Cardiac muscle cell (in vitro differentiated cells and primary cell): ENCODE measurements around the gene REEP1. TPM values are rescaled to one million over a fixed set of nuclear protein-coding genes. Genes with fewer than 3 reads are reported as not detected.

Source experiments
- DNase-seq, 2 donors: peaks; one replicate each; pipeline versions ENCODE4 v3.0.0 to v3.0.0-alpha.2; 2010 to 2017; ENCODE audit warnings: low read depth in 1 of 2, low spot score in 1 of 2
- H3K27ac ChIP-seq: fragments of 200-600 bp; sonication (generic); 2 replicates; pipeline ENCODE4 v1.5.1; 2016
- H3K27me3 ChIP-seq: fragments of 200-600 bp; sonication (generic); 2 replicates; pipeline ENCODE4 v1.6.0; 2016; ENCODE audit warnings: control low read depth
- H3K36me3 ChIP-seq: fragments of 200-600 bp; sonication (generic); 2 replicates; pipeline ENCODE4 v1.5.1; 2016; ENCODE audit warnings: control low read depth
- H3K4me1 ChIP-seq: fragments of 200-600 bp; sonication (generic); 2 replicates; pipeline ENCODE4 v1.8.1; 2017; ENCODE audit warnings: low read depth, mild to moderate bottlenecking, mixed run types
- H3K4me3 ChIP-seq: fragments of 200-600 bp; sonication (generic); 2 replicates; pipeline ENCODE4 v1.5.1; 2016; ENCODE audit warnings: mild to moderate bottlenecking
- H3K9me3 ChIP-seq: fragments of 200-600 bp; sonication (generic); 2 replicates; pipeline ENCODE4 v1.5.1; 2017; ENCODE audit warnings: low read depth, mild to moderate bottlenecking, control low read depth
- CTCF ChIP-seq: IDR thresholded peaks from 2 replicates; pipeline ENCODE4 v1.5.1; 2012; ENCODE audit warnings: low read depth, mild to moderate bottlenecking, low read length
- polyA plus RNA-seq: library from polyadenylated mRNA; unstranded; fragments of >200 nt; fragmentation: Nextera tagmentation; extraction: Ambion mirVana; gene quantifications from 2 replicates; pipeline ENCODE4 v1.2.1, GENCODE V29; 2016
- total RNA-seq: library from RNA; depleted of rRNA; stranded (reverse); fragments of >200 nt; gene quantifications from 2 replicates; pipeline ENCODE4 v1.2.3, GENCODE V29; 2016

Gene REEP1
- total and polyA plus RNA-seq, 2 experiments from 2014 or later: 14.6 to 19.3 TPM

- Histone ChIP-seq H3K4me1 (peaks cover 6% of the 10 kb centered on the region), H3K4me3 (peak overlapping the region; percentile 76), H3K9me3 (no peaks in the 10 kb centered on the region), H3K36me3 (no peaks in the 10 kb centered on the region), H3K27ac (peak overlapping the region; percentile 91), H3K27me3 (peaks cover 40% of the 10 kb centered on the region)
- no peak for TF ChIP-seq CTCF
- DNase-seq: no peak
Observed at GRCh38 chr2:86335865-86336674, 1.4 kb downstream of the REEP1 start.

- no peak overlapping the region for H3K27ac ChIP-seq
- H3K4me1 ChIP-seq: peaks cover 6% of the 10 kb centered on the region
- no peak for TF ChIP-seq CTCF
- H3K27me3 ChIP-seq: peaks cover 13% of the 10 kb centered on the region
- no peak overlapping the region for H3K4me3 ChIP-seq
- peak in 1 of 2 donors; percentile 14 for DNase-seq
- H3K9me3 ChIP-seq: no peaks in the 10 kb centered on the region
- H3K36me3 ChIP-seq: no peaks in the 10 kb centered on the region
Observed at GRCh38 chr2:86333378-86333777, 4.0 kb downstream of the REEP1 start.

- H3K27me3 ChIP-seq: peaks cover 8% of the 10 kb centered on the region
- no peak overlapping the region for H3K4me3 ChIP-seq
- no peak overlapping the region for H3K27ac ChIP-seq
- H3K4me1 ChIP-seq: peaks cover 6% of the 10 kb centered on the region
- no peak for DNase-seq
- no peaks in the 10 kb centered on the region for H3K9me3 ChIP-seq
- TF ChIP-seq CTCF: no peak
- H3K36me3 ChIP-seq: no peaks in the 10 kb centered on the region
Observed at GRCh38 chr2:86332654-86333053, 4.8 kb downstream of the REEP1 start.

- Histone ChIP-seq H3K4me1 (peaks cover 6% of the 10 kb centered on the region), H3K36me3 (no peaks in the 10 kb centered on the region), H3K27me3 (peaks cover 8% of the 10 kb centered on the region), H3K27ac (no peak overlapping the region), H3K9me3 (no peaks in the 10 kb centered on the region), H3K4me3 (no peak overlapping the region)
- TF ChIP-seq CTCF: no peak
- DNase-seq: no peak
Observed at GRCh38 chr2:86331384-86331783, 6.0 kb downstream of the REEP1 start.

- no peak overlapping the region for H3K27ac ChIP-seq
- no peak for TF ChIP-seq CTCF
- DNase-seq: no peak
- H3K4me3 ChIP-seq: no peak overlapping the region
- H3K9me3 ChIP-seq: no peaks in the 10 kb centered on the region
- peaks cover 5% of the 10 kb centered on the region for H3K27me3 ChIP-seq
- no peaks in the 10 kb centered on the region for H3K4me1 ChIP-seq
- H3K36me3 ChIP-seq: no peaks in the 10 kb centered on the region
Observed at GRCh38 chr2:86330001-86330400, 7.4 kb downstream of the REEP1 start.
